HUES48 (cell line): ENCODE data around the gene CANT1.
"Not testable (repeated sequence)": the region's sequence is repeated elsewhere in the genome, so short reads cannot be mapped to it uniquely, and the experiment has no call there.

Source experiments
- H3K27ac ChIP-seq: one replicate; pipeline ENCODE4 v1.7.0; 2013; ENCODE audit warnings: low read depth, low read length, inconsistent platforms
- H3K27me3 ChIP-seq: 2 replicates; pipeline ENCODE4 v1.6.1; 2013; ENCODE audit warnings: mild to moderate bottlenecking, low read length; ENCODE audit not compliant: control insufficient read depth, insufficient read depth
- H3K36me3 ChIP-seq: 2 replicates; pipeline ENCODE4 v1.6.1; 2013; ENCODE audit warnings: low read length; ENCODE audit not compliant: control insufficient read depth, insufficient read depth
- H3K4me1 ChIP-seq: 2 replicates; pipeline ENCODE4 v1.6.1; 2013; ENCODE audit warnings: mild to moderate bottlenecking, low read length; ENCODE audit not compliant: control insufficient read depth, insufficient read depth
- H3K4me3 ChIP-seq: 2 replicates; pipeline ENCODE4 v1.5.1; 2013; ENCODE audit warnings: mild to moderate bottlenecking, low read depth, low read length
- H3K9ac ChIP-seq: 2 replicates; pipeline ENCODE4 v1.6.1; 2013; ENCODE audit warnings: mild to moderate bottlenecking, low read depth, low read length, moderate library complexity
- H3K9me3 ChIP-seq: 2 replicates; pipeline ENCODE4 v1.6.1; 2013; ENCODE audit warnings: low read length; ENCODE audit not compliant: control insufficient read depth, insufficient read depth

CANT1 gene

DNA sequence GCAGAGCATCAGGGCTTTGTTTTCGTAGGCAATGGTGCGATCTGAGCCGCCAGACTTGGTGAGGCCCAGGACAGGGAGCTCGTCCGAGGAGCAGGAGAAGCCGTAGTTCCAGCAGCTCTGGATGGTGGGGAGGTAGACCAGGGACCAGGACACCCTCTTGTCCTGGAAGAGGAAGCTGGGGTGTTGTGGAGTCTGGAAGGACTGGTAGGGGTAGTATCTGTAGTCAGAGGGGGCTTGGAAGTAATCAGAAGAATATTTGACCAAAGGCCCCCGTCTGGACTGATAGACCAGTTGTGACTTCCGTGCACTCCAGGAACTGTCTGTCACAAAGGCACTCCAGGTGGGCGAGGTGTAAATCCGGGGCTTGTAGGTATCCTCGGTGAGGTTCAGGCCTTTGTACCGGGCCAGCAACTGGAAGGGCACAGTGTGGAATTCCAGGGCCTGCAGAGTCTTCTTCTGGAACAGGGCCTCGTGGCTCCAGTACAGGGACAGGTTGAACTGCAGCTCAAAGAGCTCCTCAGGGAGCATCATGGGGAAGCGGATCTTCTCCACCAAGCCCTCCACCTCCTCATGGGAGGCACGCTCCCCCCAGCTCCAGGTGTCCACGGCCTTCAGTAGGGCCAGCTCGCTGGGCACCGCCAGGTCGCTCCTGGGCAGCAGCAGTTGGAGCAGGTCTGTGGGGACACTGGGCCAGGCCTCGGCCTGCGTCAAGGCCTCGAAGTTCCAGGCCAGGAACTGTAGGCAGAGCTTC is 37.6 kb downstream of the CANT1 start:
- no peak overlapping the region for H3K4me3 ChIP-seq
- H3K27me3 ChIP-seq: no peaks in the 10 kb centered on the region
- H3K36me3 ChIP-seq: no peaks in the 10 kb centered on the region
- H3K9me3 ChIP-seq: no peaks in the 10 kb centered on the region
- no peak overlapping the region for H3K9ac ChIP-seq
- H3K4me1 ChIP-seq: peaks cover 7% of the 10 kb centered on the region; the same call in 1 of the 2 replicates
- H3K27ac ChIP-seq: no peak overlapping the region

DNA sequence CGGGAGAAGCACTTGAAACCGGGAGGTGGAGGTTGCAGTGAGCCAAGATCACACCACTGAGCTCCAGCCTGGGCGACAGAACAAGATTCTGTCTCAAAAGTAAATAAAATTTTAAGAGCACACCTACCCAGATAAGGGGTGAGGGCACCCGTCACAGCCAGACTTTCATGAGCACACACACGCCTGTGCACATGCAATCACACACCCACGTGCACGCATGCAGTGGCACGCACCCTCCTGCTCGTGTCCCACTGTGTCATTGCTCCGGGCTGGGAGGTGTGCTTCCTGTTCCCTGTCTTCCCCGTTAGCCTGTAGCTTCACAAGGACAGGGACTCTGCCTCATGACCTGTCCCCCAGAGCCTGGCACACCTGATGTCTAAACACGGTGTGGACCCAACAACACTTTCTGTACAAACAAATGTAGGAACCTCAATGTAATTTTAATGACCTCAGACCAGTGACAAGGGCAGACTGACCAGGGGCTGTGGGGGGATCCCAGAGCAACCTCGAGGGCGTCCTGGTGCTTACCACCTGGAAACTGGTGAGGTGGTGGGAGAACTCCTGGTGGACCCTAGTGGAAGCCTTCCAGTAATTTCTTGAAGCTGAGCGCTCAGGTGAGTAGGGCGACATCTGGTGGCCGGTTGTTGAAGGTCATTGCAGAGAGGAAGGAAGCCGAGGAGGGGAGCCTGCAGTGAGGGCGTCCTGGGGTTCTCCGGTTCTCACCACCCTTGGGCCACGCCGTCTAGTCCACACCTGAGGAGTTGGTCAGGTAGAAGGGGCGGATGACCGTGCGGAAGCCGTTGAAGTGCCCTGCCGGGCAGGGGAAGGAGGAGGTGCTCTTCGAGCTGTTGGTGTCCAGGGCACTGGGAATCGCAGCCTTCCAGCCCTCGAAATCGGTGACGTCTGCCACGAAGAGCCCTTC is 38.5 kb downstream of the CANT1 start:
- Histone ChIP-seq H3K27me3 (no peaks in the 10 kb centered on the region), H3K36me3 (no peaks in the 10 kb centered on the region), H3K27ac (no peak overlapping the region), H3K9me3 (no peaks in the 10 kb centered on the region), H3K4me1 (peaks cover 7% of the 10 kb centered on the region; the same call in 1 of the 2 replicates), H3K4me3 (no peak overlapping the region), H3K9ac (no peak overlapping the region)

DNA sequence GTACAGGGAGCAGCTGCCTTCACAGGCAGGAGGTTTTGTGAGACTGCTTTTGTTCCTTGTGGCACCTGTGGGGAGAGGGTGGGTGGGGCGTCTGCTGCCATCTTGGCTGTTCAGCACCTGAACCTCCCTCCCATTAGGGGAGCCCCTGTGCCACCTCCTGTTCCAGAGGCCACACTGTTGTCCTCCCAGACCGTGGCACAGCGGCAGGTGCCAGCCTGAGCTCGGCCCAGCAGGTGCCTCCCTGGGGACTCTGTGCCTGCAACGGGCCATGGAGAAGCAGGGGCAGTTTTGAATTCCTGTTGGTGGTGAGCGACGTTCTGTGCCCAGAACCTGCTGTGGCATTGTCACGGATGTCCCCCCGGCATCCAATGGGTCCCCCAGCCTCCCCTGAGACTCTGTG is 39.7 kb downstream of the CANT1 start:
- peaks cover 7% of the 10 kb centered on the region; the same call in 1 of the 2 replicates for H3K4me1 ChIP-seq
- no peaks in the 10 kb centered on the region for H3K27me3 ChIP-seq
- H3K9me3 ChIP-seq: no peaks in the 10 kb centered on the region
- no peak overlapping the region for H3K9ac ChIP-seq
- no peak overlapping the region for H3K4me3 ChIP-seq
- no peaks in the 10 kb centered on the region for H3K36me3 ChIP-seq
- H3K27ac ChIP-seq: no peak overlapping the region

DNA sequence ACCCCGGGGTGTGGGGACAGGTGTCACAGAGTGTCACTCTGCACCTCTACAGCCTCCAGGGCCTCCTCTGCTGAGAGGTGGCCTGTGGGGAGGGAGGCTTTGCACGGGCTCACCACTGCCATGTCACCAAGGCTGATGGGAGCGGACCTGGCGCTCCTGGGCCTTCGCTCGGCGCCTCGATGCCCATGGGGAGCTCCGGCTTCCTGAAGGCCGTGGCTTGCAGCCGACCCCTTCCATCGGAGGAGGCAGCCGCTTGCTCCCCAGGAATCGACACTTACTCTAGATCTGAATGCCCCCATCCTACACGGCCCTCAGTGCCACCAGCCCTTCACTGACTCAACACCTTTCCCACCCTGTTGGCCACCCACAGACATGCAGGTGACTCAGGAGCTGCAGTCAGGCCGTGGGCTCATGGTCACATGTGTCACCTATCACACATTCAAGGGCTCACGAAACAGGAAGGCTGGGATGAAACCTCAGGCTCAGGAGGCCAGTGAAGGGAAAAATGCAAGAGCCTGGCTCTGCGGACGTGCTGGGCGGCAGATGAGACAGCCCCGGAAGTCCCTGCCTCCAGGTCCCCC is 41.7 kb downstream of the CANT1 start:
- Histone ChIP-seq H3K9me3 (no peaks in the 10 kb centered on the region), H3K4me1 (0 out of 2 replicates have a peak, but pooled peaks cover 3% of the 10 kb centered on the region), H3K27me3 (no peaks in the 10 kb centered on the region), H3K36me3 (no peaks in the 10 kb centered on the region), H3K9ac (no peak overlapping the region), H3K4me3 (no peak overlapping the region), H3K27ac (no peak overlapping the region)

DNA sequence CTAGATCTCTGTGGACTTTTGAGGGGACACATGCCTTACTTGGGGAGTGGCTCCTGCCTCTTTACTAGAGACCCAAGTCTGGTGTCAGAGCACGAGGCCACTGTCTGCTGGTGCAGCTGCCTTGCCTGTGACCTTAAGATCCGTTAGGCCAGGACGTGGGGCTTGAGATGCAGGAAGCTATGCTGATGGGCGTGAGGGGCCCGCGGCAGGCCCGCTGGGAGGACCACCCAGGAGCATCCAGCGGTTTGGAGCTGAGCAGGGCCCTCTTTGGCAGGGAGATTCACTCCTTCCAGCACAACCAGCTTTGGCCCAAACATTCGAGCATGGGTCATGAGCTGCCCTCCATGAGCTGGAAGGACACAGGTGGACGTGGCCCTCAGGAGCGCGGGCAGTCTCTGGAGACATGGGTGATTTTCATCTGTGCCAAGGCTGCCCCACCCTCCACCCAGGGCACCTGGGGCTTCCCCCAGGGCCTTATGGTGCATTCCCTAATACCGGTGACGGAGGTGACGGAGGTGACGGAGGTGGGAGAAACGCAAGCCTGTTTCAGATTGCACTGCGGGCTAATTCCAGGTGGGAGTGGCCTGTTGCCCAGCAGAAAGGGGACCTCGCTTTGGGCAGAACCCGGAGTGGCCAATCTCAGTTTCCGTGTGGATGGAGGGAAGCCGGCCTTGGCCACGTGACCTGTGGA is 42.5 kb downstream of the CANT1 start:
- Histone ChIP-seq H3K4me3 (no peak overlapping the region), H3K9me3 (no peaks in the 10 kb centered on the region), H3K9ac (no peak overlapping the region), H3K4me1 (0 out of 2 replicates have a peak, but pooled peaks cover 3% of the 10 kb centered on the region), H3K27me3 (no peaks in the 10 kb centered on the region), H3K36me3 (no peaks in the 10 kb centered on the region), H3K27ac (no peak overlapping the region)

DNA sequence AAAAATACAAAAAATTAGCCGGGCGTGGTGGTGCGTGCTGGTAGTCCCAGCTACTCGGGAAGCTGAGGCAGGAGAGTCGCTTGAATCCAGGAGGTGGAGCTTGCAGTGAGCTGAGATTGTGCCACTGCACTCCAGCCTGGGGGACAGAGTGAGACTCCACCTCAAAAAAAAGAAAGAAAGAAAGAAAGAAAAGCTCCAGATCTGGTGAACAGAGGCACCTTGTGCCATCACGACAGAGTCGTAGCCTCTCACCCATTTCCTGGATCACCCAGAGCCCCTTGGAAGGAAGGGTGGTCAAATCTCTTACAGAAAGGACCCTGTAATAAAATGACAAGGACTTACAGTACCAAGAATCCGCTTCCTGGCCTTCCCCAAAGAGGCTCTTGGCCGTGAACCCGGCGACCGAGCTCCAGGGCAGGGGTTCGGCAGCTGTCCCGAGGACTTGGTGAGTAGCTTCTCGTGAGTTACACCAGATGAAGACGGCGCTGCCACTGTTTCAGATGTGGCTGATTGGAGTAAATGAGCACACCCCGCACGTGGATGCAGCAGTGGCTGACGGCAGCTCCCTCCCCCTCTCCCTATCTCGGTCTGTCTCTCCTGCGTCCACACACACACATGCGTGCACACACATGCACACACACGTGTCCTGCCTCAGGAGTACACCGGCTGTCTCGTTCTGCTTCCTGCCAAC is 43.3 kb downstream of the CANT1 start:
- H3K4me1 ChIP-seq: no peaks in the 10 kb centered on the region
- no peaks in the 10 kb centered on the region for H3K27me3 ChIP-seq
- H3K9ac ChIP-seq: no peak overlapping the region
- H3K27ac ChIP-seq: no peak overlapping the region
- H3K4me3 ChIP-seq: no peak overlapping the region
- no peaks in the 10 kb centered on the region for H3K36me3 ChIP-seq
- no peaks in the 10 kb centered on the region for H3K9me3 ChIP-seq

DNA sequence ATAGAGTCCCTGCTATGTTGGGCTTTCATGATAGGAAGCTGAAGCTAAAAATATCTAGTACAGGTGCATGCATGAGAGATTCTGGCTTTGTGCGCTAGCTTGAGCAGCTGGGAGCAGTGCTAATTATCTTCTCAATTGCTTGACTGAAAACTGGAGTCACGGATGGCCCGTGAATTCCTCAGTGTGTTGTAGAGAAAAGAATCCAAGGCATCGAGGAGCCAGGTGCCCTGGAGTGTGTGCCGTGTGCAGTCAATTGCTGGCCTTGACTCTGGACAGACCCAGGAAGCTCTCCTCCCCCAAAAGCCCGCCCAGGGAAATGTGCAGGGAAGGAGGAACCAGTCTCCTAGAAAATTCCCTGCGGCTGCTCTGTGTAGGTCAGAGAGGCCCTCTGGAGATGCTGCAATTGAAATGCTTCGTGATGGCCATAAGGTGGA is 44.1 kb downstream of the CANT1 start:
- Histone ChIP-seq H3K9me3 (no peaks in the 10 kb centered on the region), H3K36me3 (no peaks in the 10 kb centered on the region), H3K27me3 (no peaks in the 10 kb centered on the region), H3K27ac (no peak overlapping the region), H3K9ac (no peak overlapping the region), H3K4me3 (no peak overlapping the region), H3K4me1 (no peaks in the 10 kb centered on the region)

DNA sequence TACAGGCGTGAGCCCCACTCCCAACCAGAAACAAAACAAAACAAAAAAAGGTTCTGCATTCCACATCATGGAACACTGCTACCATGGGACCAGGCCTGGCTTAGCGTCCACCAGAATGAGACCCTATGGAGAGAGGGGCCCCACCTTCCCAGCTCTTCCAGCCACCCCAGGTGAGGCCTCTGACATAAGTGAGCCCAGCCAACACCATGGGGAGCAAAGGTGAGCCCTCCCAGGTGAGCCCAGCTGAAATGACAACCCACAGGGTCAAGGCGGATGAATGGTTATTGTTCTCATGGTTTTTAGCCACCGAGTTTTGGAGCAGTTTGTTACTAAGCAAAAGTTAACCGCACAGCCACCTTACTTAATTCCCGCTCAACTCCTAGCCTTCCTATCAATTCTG is 46.2 kb downstream of the CANT1 start:
- H3K4me3 ChIP-seq: no peak overlapping the region
- no peaks in the 10 kb centered on the region for H3K9me3 ChIP-seq
- no peaks in the 10 kb centered on the region for H3K36me3 ChIP-seq
- no peaks in the 10 kb centered on the region for H3K4me1 ChIP-seq
- H3K27ac ChIP-seq: no peak overlapping the region
- no peaks in the 10 kb centered on the region for H3K27me3 ChIP-seq
- H3K9ac ChIP-seq: no peak overlapping the region

DNA sequence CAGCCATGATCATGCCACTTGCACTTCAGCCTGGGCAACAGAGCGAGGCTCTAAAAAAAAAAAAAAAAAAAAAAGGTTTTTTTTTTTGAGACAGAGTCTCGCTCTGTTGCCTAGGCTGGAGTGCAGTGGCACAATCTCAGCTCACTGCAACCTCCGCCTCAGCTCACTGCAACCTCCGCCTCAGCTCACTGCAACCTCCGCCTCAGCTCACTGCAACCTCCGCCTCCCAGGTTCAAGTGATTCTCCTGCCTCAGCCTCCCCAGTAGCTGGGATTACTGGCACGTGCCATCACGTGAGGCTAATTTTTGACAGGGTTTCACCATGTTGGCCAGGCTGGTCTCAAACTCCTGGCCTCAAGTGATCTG is 46.6 kb downstream of the CANT1 start:
- H3K36me3 ChIP-seq, H3K27me3 ChIP-seq, H3K4me1 ChIP-seq, H3K9ac ChIP-seq, H3K4me3 ChIP-seq, H3K27ac ChIP-seq, H3K9me3 ChIP-seq: not testable (repeated sequence)

DNA sequence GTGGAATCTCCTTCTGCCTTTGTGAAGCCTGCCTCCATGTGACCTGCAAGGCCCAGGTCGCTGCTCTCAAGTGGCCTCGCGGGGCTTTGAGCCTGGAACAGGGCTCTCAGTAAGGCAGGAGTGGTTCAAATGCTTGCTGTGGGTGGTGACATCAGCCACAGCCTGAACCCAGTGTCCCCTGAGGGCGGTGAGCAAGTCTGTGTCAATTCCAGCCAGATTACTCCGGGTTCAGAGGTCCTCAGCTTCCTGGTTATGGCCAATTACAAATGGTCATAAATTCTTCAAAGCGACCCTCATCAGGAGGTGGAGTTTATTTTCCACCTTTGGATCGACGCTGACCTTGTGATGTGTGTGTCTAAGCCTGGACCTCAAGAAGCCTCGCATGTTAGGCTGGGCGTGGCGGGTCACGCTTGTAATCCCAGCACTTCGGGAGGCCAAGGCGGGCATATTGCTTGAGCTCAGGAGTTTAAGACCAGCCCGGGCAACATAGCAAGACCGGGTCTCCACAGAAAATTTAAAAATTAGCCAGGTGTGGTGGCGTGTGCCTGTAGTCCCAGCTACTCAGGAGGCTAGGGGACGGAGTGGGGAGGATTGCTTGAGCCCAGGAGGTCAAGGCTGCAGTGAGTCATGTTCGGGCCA is 47.1 kb downstream of the CANT1 start:
- Histone ChIP-seq H3K27ac (no peak overlapping the region), H3K36me3 (no peaks in the 10 kb centered on the region), H3K4me1 (no peaks in the 10 kb centered on the region)

More for the DNA sequence above, 47.1 kb downstream of the CANT1 start:
- Histone ChIP-seq H3K9me3 (no peaks in the 10 kb centered on the region), H3K4me3 (no peak overlapping the region), H3K27me3 (no peaks in the 10 kb centered on the region), H3K9ac (no peak overlapping the region)
